H1 (cell line): ENCODE data around the gene GABRA1. TPM values are rescaled to one million over a fixed set of nuclear protein-coding genes. Genes with fewer than 3 reads are reported as not detected.
A peak's percentile ranks its signal among the peaks of the same experiment; 100 is the strongest.

Experiments
- CEBPB ChIP-seq: IDR thresholded peaks from 2 replicates; pipeline ENCODE4 v1.6.1; 2012; ENCODE audit warnings: low read depth, low read length
- POLR2A ChIP-seq, 2 experiments: IDR thresholded peaks; 1 replicate in 1 of 2; 2 replicates in 1 of 2; pipeline ENCODE4 v1.6.1; 2011; ENCODE audit warnings: low read depth in 2 of 2, low read length in 2 of 2, mild to moderate bottlenecking in 2 of 2; ENCODE audit errors: control extremely low read depth in 1 of 2
- polyA plus RNA-seq, 7 experiments: library from polyadenylated mRNA; depleted of rRNA in 3 of 7; stranded (reverse) in 5 of 7; unstranded in 2 of 7; fragments of >200 nt in 5 of 7; fragments of 200-250 nt in 2 of 7; gene quantifications; 1 replicate in 5 of 7; 2 replicates in 1 of 7; 4 replicates in 1 of 7; pipeline versions ENCODE4 v1.2.1 to v1.2.3, GENCODE V29; 2011 to 2013; ENCODE audit warnings: missing spikeins in 2 of 7, mixed read lengths in 2 of 7
- total RNA-seq: library from RNA; stranded (reverse); fragmentation: NEBNext Ultra II Directional; extraction: Animal tissue kit (Norgen Biotek cat#: 25700); gene quantifications from 2 replicates; pipeline ENCODE4 v1.2.1, GENCODE V29; 2021
- TF ChIP-seq, protein P1 (sequence below): fragments of 300-600 bp; sonication (generic); IDR thresholded peaks from 2 replicates; pipeline ENCODE4 v1.7.1; 2012; ENCODE audit warnings: low read length, moderate library complexity, mild to moderate bottlenecking, inconsistent platforms; ENCODE audit not compliant: insufficient replicate concordance

GABRA1 gene
- total and polyA plus RNA-seq, 2 of the 8 experiments (the other 6 are each of a cell fraction or from before 2014, with no cell fraction given): 4.7 to 16.2 TPM

DNA sequence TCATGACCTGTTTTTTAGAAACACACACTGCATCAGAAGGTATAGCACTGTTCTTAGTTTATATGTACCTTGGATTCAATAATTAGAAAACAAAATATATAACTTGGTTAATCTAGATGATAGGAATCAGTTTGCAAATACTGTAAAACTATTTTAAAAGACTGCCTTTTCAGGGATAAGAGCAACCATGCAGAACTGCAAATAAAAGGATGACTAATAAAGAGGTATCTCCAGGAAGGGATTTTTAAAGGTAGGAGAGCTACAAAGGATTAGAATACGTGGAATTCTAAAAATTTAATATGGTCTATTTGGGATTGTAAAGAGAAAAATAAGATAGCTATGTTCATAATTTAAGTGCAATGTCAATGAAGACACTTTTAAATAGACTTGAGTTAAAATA is 9.4 kb downstream of the GABRA1 start (continued):
- TF ChIP-seq, protein P1, sequence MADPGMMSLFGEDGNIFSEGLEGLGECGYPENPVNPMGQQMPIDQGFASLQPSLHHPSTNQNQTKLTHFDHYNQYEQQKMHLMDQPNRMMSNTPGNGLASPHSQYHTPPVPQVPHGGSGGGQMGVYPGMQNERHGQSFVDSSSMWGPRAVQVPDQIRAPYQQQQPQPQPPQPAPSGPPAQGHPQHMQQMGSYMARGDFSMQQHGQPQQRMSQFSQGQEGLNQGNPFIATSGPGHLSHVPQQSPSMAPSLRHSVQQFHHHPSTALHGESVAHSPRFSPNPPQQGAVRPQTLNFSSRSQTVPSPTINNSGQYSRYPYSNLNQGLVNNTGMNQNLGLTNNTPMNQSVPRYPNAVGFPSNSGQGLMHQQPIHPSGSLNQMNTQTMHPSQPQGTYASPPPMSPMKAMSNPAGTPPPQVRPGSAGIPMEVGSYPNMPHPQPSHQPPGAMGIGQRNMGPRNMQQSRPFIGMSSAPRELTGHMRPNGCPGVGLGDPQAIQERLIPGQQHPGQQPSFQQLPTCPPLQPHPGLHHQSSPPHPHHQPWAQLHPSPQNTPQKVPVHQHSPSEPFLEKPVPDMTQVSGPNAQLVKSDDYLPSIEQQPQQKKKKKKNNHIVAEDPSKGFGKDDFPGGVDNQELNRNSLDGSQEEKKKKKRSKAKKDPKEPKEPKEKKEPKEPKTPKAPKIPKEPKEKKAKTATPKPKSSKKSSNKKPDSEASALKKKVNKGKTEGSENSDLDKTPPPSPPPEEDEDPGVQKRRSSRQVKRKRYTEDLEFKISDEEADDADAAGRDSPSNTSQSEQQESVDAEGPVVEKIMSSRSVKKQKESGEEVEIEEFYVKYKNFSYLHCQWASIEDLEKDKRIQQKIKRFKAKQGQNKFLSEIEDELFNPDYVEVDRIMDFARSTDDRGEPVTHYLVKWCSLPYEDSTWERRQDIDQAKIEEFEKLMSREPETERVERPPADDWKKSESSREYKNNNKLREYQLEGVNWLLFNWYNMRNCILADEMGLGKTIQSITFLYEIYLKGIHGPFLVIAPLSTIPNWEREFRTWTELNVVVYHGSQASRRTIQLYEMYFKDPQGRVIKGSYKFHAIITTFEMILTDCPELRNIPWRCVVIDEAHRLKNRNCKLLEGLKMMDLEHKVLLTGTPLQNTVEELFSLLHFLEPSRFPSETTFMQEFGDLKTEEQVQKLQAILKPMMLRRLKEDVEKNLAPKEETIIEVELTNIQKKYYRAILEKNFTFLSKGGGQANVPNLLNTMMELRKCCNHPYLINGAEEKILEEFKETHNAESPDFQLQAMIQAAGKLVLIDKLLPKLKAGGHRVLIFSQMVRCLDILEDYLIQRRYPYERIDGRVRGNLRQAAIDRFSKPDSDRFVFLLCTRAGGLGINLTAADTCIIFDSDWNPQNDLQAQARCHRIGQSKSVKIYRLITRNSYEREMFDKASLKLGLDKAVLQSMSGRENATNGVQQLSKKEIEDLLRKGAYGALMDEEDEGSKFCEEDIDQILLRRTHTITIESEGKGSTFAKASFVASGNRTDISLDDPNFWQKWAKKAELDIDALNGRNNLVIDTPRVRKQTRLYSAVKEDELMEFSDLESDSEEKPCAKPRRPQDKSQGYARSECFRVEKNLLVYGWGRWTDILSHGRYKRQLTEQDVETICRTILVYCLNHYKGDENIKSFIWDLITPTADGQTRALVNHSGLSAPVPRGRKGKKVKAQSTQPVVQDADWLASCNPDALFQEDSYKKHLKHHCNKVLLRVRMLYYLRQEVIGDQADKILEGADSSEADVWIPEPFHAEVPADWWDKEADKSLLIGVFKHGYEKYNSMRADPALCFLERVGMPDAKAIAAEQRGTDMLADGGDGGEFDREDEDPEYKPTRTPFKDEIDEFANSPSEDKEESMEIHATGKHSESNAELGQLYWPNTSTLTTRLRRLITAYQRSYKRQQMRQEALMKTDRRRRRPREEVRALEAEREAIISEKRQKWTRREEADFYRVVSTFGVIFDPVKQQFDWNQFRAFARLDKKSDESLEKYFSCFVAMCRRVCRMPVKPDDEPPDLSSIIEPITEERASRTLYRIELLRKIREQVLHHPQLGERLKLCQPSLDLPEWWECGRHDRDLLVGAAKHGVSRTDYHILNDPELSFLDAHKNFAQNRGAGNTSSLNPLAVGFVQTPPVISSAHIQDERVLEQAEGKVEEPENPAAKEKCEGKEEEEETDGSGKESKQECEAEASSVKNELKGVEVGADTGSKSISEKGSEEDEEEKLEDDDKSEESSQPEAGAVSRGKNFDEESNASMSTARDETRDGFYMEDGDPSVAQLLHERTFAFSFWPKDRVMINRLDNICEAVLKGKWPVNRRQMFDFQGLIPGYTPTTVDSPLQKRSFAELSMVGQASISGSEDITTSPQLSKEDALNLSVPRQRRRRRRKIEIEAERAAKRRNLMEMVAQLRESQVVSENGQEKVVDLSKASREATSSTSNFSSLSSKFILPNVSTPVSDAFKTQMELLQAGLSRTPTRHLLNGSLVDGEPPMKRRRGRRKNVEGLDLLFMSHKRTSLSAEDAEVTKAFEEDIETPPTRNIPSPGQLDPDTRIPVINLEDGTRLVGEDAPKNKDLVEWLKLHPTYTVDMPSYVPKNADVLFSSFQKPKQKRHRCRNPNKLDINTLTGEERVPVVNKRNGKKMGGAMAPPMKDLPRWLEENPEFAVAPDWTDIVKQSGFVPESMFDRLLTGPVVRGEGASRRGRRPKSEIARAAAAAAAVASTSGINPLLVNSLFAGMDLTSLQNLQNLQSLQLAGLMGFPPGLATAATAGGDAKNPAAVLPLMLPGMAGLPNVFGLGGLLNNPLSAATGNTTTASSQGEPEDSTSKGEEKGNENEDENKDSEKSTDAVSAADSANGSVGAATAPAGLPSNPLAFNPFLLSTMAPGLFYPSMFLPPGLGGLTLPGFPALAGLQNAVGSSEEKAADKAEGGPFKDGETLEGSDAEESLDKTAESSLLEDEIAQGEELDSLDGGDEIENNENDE: peak; percentile 14
- TF ChIP-seq POLR2A (IDR thresholded peaks at IDR 0.05; ENCODE audit: control extremely low read depth in 1 of 2, low read depth in 2 of 2, low read length in 2 of 2) (no peak), CEBPB (no peak)
